ENCODE results near the gene SYNGR3. TPM values are rescaled to one million over a fixed set of nuclear protein-coding genes. Genes with fewer than 3 reads are reported as not detected.

The SYNGR3 gene
- total RNA-seq, 1 experiment from 2014 or later = 15.2 TPM

DNA sequence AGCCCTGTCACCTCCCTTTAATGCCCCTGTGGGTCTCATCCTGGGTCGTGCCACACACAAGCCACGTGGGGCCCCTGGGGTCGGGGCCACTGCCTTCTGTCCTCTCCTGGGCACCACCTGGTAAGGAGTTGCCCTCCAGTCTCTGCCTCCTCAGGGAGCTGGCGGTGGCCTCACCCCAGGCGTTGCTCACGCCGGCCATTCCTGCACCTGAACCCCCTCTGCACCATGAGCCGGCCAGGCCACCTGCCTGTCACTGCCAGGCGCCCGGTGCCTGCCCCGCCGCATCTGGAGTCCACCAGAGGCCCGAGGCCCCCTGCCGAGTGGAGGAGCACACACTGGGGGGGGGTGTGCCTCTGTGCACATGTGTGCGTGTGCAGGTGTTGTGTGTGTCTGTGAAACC, 47.3 kb downstream of the SYNGR3 start:
- no peak for TF ChIP-seq TCF7L2 (IDR thresholded peaks at IDR 0.05; ENCODE audit: low read depth, low read length)
- H3K4me3 ChIP-seq (ENCODE audit: low read depth in 2 of 2, low read length in 2 of 2) = no peak overlapping the region
- in situ Hi-C loops (cut with HindIII; ENCODE audit: low pct_unique_long_range_greater_than_20kb, low sequenced_read_pairs) (no loop called here), intact Hi-C loops (cut with micrococcal nuclease; ENCODE audit: unreplicated experiment) (no loop called here)
- peak overlapping the region; percentile 91 for H3K27ac ChIP-seq (ENCODE audit: low read length)
- DNase-seq (ENCODE audit: low read depth, low spot score) (no peak), ATAC-seq (no peak)
- no peaks in the 10 kb centered on the region for H3K9me3 ChIP-seq (ENCODE audit: control insufficient read depth, insufficient read depth, low read depth, low read length)
- CTCF ChIA-PET = no interaction called here
- H3K36me3 ChIP-seq (ENCODE audit: control insufficient read depth, insufficient read depth, low read length) = no peaks in the 10 kb centered on the region
- no peaks in the 10 kb centered on the region for H3K27me3 ChIP-seq (ENCODE audit: control insufficient read depth, insufficient read depth, low read length)
- no TSS peak for BruUV-seq (replicated peaks)
- H3K4me1 ChIP-seq (ENCODE audit: control insufficient read depth, insufficient read depth, low read length) = peaks cover 75% of the 10 kb centered on the region
- POLR2A ChIA-PET = no interaction called here

DNA sequence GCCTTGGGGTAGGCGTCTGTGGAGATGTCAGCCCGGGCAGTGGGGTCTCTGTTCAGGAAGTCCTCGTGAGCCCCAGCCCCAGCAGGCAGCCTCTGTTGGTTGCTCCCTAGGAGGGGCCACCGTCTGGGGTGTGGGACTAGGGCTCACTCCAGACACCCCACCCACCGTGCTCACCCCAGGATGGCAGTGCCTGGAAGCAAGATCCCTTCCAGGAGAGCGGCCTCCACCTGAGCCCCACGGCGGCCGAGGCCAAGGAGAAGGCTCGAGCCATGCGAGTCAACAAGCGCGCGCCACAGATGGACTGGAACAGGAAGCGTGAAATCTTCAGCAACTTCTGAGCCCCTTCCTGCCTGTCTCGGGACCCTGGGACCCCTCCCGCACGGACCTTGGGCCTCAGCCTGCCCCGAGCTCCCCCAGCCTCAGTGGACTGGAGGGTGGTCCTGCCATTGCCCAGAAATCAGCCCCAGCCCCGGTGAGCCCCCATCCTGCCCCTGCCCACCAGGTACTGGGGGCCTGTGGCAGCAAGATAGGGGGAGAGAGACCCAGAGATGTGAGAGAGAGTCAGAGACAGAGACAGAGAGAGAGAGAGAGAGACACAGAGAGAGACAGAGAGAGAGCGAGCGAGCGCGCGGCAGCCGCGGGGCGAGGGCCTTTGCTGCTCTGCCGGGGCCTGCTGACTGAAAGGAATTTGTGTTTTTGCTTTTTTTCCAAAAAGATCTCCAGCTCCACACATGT, 48.0 kb downstream of the SYNGR3 start:
- BruUV-seq (replicated peaks) = TSS peak; percentile 99
- H3K4me1 ChIP-seq (ENCODE audit: control insufficient read depth, insufficient read depth, low read length) = peaks cover 72% of the 10 kb centered on the region

DNA sequence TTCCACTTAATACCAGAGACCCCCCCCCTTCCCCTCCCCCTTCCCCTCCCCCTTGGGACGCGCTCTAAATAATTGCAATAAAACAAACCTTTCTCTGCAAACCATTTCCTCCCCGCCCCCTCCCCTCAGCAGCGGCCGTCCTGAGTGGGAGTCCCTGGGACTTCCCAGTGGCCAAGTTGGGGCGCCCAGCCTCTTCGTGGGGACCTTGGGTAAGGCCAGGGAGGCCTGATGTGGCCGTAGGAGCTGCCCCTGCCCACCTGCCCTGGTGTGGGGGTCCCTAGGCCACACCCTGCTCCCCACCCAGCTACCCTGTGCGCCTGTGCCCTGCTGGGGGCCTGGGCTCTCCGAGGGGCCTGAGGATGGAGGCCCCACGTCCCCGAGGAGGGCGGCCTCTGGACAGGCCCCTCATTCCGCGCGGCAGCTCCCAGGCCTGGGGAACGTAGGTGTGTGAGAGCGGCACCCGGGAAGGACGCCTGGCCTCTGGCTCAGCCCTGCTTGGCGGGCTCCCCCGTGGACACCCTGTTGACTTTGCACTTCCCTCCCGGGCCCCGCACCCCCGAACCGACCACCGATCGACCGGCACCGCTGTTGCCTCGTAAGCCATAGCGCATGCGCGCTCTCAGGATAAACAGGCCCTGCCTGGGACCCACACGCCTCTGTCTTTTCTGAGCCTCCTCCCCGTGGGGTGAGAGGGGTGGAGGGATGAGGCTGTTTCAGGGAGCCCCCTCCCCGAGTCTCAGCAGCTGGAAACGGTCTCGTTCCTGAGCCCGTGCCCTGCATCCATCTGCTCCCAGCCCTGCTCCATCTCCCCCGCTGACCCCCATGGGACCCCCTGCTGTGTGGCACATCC, 48.8 kb downstream of the SYNGR3 start:
- BruUV-seq (replicated peaks) = no TSS peak
- Histone ChIP-seq H3K4me1 (ENCODE audit: control insufficient read depth, insufficient read depth, low read length) (peaks cover 72% of the 10 kb centered on the region), H3K27me3 (ENCODE audit: control insufficient read depth, insufficient read depth, low read length) (no peaks in the 10 kb centered on the region), H3K36me3 (ENCODE audit: control insufficient read depth, insufficient read depth, low read length) (no peaks in the 10 kb centered on the region), H3K4me3 (ENCODE audit: low read depth in 2 of 2, low read length in 2 of 2) (no peak overlapping the region), H3K9me3 (ENCODE audit: control insufficient read depth, insufficient read depth, low read depth, low read length) (no peaks in the 10 kb centered on the region), H3K27ac (ENCODE audit: low read length) (peak overlapping the region; percentile 82)
- ATAC-seq = no peak
- TF ChIP-seq, protein P1, sequence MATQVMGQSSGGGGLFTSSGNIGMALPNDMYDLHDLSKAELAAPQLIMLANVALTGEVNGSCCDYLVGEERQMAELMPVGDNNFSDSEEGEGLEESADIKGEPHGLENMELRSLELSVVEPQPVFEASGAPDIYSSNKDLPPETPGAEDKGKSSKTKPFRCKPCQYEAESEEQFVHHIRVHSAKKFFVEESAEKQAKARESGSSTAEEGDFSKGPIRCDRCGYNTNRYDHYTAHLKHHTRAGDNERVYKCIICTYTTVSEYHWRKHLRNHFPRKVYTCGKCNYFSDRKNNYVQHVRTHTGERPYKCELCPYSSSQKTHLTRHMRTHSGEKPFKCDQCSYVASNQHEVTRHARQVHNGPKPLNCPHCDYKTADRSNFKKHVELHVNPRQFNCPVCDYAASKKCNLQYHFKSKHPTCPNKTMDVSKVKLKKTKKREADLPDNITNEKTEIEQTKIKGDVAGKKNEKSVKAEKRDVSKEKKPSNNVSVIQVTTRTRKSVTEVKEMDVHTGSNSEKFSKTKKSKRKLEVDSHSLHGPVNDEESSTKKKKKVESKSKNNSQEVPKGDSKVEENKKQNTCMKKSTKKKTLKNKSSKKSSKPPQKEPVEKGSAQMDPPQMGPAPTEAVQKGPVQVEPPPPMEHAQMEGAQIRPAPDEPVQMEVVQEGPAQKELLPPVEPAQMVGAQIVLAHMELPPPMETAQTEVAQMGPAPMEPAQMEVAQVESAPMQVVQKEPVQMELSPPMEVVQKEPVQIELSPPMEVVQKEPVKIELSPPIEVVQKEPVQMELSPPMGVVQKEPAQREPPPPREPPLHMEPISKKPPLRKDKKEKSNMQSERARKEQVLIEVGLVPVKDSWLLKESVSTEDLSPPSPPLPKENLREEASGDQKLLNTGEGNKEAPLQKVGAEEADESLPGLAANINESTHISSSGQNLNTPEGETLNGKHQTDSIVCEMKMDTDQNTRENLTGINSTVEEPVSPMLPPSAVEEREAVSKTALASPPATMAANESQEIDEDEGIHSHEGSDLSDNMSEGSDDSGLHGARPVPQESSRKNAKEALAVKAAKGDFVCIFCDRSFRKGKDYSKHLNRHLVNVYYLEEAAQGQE (IDR thresholded peaks at IDR 0.05; ENCODE audit: insufficient read depth in 1 of 2, low read depth in 2 of 2, low read length in 1 of 2) = no peak
- no peak for TF ChIP-seq SIN3A (IDR thresholded peaks at IDR 0.05; ENCODE audit: borderline replicate concordance, insufficient read depth, low read depth, low read length)
- no peak for TF ChIP-seq TCF7L2 (IDR thresholded peaks at IDR 0.05; ENCODE audit: low read depth, low read length)
- no peak; the same call in 1 of the 2 replicates for TF ChIP-seq POLR2AphosphoS5 (IDR thresholded peaks at IDR 0.05; ENCODE audit: low read depth, low read length)
- TF ChIP-seq, protein P2, sequence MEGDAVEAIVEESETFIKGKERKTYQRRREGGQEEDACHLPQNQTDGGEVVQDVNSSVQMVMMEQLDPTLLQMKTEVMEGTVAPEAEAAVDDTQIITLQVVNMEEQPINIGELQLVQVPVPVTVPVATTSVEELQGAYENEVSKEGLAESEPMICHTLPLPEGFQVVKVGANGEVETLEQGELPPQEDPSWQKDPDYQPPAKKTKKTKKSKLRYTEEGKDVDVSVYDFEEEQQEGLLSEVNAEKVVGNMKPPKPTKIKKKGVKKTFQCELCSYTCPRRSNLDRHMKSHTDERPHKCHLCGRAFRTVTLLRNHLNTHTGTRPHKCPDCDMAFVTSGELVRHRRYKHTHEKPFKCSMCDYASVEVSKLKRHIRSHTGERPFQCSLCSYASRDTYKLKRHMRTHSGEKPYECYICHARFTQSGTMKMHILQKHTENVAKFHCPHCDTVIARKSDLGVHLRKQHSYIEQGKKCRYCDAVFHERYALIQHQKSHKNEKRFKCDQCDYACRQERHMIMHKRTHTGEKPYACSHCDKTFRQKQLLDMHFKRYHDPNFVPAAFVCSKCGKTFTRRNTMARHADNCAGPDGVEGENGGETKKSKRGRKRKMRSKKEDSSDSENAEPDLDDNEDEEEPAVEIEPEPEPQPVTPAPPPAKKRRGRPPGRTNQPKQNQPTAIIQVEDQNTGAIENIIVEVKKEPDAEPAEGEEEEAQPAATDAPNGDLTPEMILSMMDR (IDR thresholded peaks at IDR 0.05) = no peak
- intact Hi-C loops (cut with micrococcal nuclease; ENCODE audit: unreplicated experiment) = no loop called here
- DNase-seq (ENCODE audit: low read depth, low spot score) = no peak
- in situ Hi-C loops (cut with HindIII; ENCODE audit: low pct_unique_long_range_greater_than_20kb, low sequenced_read_pairs) = no loop called here
- ChIA-PET POLR2A (no interaction called here), CTCF (interaction anchor here (0.6 kb wide), 1 partner anchor 19 kb away, joined by 3 read pairs; the partner anchor contains the start of gene NPW)

More for the DNA sequence above, 48.0 kb downstream of the SYNGR3 start:
- CTCF ChIA-PET = interaction anchor here (0.6 kb wide), 1 partner anchor 18 kb away, joined by 3 read pairs; the partner anchor contains the start of gene NPW
- Histone ChIP-seq H3K4me3 (ENCODE audit: low read depth in 2 of 2, low read length in 2 of 2) (no peak overlapping the region), H3K36me3 (ENCODE audit: control insufficient read depth, insufficient read depth, low read length) (no peaks in the 10 kb centered on the region), H3K9me3 (ENCODE audit: control insufficient read depth, insufficient read depth, low read depth, low read length) (no peaks in the 10 kb centered on the region), H3K27ac (ENCODE audit: low read length) (peak overlapping the region; percentile 57), H3K27me3 (ENCODE audit: control insufficient read depth, insufficient read depth, low read length) (no peaks in the 10 kb centered on the region)
- DNase-seq (ENCODE audit: low read depth, low spot score) (no peak), ATAC-seq (no peak)
- POLR2A ChIA-PET = no interaction called here
- intact Hi-C loops (cut with micrococcal nuclease; ENCODE audit: unreplicated experiment) (no loop called here), in situ Hi-C loops (cut with HindIII; ENCODE audit: low pct_unique_long_range_greater_than_20kb, low sequenced_read_pairs) (no loop called here)
- no peak for TF ChIP-seq POLR2AphosphoS5 (IDR thresholded peaks at IDR 0.05; ENCODE audit: low read depth, low read length)
